OCI-LY3 (cell line): Measurements from ENCODE around the gene BAZ2A.

Source experiments
- EZH2phosphoT487 ChIP-seq: fragments of 200-600 bp; shearing (Covaris generic); IDR thresholded peaks from 2 replicates; pipeline ENCODE4 v1.6.1; 2018; ENCODE audit warnings: antibody characterized with exemption, mixed run types, low read depth
- TF ChIP-seq, protein P1 (sequence below): fragments of 200-600, 300-600 bp; sonication (generic); IDR thresholded peaks from 2 replicates; pipeline ENCODE4 v1.5.1; 2014; ENCODE audit warnings: antibody characterized with exemption, low read length, low read depth

DNA sequence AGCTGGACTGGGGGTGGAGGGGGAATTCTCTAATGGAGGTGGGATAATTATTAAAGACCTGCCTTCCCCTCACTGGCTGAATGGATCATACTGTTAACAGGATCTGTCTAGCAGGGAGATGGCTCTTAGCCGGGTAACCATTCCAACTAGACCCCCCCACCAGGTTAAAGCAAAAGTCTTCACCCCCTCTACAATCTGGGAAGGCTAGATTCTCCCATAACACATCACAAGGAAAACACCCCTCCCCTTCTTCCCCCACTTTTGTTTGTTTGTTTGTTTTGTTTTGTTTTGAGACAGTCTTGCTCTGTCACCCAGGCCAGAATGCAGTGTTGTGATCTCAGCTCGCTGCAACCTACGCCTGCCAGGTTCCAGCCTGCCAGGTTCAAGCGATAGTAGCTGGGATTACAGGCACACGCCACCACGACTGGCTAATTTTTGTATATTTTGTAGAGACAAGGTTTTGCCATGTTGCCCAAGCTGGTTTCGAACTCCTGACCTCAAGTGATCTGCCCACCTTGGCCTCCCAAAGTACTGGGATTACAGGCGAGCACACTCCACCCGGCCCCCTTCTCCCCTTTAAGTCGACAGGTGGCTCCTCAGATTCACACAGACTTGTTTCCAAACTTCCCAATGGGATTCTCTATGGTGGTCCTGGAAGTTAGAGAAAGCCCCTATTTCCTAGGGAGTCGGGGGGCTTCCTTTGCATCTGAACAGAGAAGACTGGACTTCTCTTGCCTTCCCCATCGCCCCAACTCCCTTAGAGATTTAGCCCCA lies 3.5 kb upstream of the BAZ2A start:
- TF ChIP-seq, protein P1, sequence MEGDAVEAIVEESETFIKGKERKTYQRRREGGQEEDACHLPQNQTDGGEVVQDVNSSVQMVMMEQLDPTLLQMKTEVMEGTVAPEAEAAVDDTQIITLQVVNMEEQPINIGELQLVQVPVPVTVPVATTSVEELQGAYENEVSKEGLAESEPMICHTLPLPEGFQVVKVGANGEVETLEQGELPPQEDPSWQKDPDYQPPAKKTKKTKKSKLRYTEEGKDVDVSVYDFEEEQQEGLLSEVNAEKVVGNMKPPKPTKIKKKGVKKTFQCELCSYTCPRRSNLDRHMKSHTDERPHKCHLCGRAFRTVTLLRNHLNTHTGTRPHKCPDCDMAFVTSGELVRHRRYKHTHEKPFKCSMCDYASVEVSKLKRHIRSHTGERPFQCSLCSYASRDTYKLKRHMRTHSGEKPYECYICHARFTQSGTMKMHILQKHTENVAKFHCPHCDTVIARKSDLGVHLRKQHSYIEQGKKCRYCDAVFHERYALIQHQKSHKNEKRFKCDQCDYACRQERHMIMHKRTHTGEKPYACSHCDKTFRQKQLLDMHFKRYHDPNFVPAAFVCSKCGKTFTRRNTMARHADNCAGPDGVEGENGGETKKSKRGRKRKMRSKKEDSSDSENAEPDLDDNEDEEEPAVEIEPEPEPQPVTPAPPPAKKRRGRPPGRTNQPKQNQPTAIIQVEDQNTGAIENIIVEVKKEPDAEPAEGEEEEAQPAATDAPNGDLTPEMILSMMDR = no peak
- TF ChIP-seq EZH2phosphoT487 = no peak
